GM18519 (cell line): ENCODE measurements around the gene KRT36.

Source experiments
- ATAC-seq: cut with Tn5 transposase; IDR thresholded peaks from one replicate; pipeline ENCODE4 v1.9.1; 2021; ENCODE audit warnings: mild to moderate bottlenecking, moderate library complexity; ENCODE audit not compliant: unreplicated experiment, low FRiP score

The KRT36 gene

DNA sequence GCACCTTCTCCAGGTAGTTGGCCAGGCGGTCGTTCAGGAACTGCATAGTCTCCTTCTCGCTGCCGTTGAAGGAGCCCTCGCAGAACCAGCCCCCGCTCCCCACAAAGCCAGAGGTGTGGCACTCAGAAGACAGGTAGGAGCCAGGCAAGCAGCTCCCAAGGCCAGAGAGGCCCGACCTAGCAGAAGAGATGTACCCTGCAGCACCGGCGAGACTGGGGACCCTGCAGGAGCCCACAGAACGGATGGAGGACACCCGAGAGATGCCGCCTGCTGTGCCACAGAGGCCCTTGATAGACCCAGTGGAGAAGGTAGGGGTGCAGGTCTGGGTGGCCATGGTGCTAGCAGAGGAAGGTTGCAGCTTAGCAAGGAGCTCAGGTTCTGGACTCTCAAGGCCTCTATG is at the start of gene KRT36:
TSS of gene KRT36 (minus strand) at position 380 of the 400 bp plus-strand sequence. CDS start at position 334, 46 bp downstream.
- ATAC-seq = no peak

DNA sequence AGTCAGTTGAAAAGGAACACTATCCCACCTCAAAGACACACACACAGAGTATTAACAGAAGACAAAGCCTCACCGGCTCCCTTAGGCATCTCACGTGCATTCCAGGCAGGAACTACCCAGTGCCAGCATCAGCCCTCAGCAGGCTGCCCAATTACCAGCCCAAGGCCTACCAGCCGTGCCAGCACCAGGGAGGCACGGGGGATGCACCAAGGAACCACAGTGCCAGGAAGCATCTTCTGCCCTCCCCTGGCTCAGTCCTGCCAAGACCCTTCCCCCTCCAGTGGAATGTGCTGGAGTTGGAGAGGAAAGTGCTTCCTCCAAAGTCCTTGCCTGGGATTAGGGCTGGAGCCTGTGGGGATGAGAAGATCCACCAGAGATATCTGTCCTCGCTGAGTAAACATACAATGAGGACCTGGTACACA is 49.4 kb upstream of the KRT36 start:
- ATAC-seq = no peak

DNA sequence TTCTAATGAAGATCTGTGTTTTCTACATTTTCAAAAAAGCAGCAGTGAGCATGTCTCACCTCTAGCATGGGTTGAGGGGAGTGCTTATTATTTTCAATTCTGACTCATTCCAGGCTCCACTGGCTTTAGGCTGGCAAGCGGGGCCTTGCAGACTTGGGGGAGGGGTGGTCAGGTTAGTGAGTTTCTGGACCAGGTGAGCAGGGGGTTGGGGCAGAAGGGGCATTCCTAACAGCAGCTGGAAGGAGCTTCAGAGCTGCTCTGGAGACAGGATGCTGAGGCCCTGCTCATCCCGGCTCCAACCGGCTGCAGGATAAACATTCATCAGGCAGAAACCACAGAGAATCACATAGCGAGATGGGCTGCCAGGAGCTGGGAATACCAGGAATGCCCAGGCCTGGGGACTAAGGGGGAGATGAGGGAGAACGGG is 48.9 kb upstream of the KRT36 start:
- no peak for ATAC-seq

DNA sequence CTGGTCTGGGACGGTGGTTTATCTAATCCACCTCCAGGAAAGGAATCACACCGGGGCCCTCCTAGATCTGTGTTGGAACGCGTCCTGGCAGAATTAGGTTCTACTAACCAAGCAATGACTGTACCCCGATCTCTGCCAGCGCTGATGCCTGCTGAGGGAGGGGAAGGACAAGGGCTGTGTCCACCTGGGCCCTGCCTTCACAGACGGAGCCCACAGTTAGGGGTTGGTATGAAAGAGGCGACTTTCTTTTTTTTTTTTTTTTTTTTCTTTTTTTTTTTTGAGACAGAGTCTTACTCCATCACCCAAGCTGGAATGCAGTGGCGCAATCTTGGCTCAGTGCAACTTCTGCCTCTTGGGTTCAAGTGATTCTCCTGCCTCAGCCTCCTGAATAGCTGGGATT is 48.3 kb upstream of the KRT36 start:
- ATAC-seq = no peak

DNA sequence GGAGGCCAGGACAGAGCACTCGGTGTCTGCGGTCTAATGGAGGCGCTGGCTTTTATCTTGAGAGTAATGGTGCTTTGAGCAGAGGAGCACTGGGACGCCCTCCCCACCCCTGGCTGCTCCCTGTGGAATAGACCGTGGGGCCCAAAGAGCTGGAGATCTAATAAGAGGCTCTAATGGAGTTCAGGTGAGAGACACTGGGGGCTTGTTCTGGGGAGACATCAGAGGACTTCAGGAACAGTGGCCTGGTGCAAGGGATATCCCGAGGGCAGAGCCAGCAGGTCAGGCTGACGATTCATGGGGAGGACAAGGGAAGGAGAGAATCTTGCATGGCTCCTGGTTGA is 47.9 kb upstream of the KRT36 start:
- no peak for ATAC-seq

DNA sequence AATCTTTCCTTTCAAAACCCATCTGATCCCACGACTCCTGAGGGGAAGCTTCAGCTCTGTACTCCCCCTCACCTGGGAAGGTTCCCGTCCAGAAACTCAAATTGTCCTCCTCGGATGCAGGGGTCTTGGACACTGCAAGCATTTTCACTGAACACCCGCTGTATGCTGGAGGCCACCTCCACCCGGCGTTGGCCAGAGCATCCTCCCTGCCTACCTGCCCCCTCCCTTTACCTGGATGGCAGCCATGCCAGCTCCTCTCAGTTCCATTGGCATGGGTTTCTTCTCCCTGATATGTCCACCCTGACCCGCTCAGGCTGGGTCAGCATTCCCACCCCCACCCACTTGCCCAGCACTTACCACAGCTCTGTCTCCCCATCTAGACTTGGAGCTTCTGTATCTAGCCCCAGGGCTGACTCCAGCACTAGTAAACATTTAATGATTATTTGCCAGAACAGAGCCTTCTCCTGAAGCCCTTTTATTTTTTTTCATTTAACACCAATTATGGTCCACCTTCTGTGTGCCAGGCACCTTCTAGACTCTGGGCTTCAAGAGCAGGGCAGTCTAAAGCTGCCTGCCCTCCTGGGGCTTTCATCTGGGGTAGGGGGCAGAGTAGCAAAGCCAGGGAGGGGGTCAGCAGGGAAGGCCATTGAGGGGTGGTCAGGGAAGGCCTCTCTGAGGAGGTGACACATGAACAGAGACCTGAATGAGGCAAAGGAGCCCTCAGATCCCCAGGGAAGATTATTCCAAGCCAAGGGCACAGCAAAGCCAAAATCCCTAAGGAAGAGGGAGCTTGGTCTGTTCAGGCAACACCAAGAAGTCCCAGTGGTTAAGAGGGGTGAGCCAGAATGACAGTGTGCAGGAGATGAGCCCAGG is 47.3 kb upstream of the KRT36 start:
- ATAC-seq = no peak

DNA sequence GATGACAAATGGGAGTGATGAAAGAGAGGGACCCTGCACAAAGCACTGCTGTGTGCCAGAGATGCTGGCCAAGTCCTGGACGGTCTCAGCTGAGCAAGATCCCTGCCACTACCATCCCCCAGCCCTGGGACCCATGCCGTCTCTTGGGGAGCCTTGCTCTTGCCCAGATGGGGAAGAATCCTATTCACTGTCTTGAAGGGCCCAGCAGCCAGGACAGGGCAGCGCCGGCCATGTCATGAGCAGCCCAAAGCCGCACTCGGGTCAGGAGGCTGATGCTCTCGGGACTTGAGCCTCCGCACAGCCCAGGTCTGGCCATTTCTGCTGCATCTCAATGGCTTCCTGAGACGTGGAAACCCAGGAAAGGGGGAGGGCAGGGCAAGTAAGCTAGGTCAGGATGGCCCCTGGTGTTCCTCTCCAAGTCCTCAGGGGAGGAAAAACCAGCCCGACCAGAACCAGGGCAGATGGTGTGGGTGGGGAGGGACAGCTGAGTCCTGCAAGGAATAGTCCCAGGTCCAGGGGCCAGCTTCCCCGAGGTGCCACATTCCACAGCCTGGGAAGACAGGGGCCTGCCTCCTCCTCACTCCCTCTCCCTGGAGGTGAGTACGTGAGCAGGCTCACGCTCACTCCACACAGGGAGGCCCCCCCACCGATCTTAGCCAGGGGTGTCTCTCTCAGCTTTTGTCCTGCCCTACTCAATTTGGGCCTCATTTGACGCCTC is 46.2 kb upstream of the KRT36 start:
- no peak for ATAC-seq

DNA sequence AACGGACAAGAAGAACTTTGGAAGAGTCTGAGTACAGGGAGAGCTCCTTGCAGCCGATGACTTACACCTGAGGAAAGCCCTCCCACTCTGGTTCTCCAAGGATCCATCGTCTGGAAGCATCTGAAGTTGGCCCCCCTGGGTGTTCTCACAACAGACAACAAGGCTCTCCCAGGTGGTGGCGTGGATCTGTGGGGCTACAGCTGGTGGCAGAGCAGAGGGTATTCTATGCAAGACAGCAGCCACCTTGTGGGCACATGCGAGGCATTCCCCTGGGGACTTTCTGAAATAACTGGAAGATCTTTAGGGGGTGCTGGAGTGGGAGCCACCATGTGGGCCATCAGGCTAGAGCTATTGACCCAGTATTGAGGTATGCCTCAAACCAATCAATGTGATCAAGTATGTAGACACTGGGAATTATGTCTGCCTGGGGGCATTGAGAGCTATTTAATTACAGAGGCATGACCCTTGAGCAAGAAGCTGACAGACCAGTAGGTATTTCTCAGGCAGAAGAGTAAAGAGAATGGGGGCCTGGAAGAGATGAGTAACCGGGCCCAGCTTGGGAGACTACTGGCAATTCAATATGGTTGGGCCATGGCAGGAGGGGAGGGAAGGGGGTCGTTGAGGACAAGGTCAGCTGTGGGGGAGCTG is 45.3 kb upstream of the KRT36 start:
- ATAC-seq = no peak

DNA sequence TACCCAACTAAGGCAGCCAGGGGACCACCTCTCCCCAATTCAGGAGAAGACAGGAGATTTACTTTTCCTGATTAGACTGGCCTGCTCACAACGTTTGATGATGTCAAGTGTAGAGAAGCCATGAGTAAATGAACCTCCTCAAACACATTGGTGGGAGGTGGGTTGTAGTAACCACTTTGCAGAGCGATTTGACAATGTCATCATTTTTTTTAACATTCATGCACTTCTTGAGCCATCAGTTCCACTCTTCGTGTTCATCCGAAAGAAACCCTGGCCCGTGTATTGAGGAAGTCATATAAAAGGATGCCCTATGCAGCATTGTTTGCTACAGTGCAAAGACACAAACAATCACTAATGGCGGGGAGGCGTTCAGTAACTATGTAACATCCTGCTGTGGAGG is 43.9 kb upstream of the KRT36 start:
- no peak for ATAC-seq

DNA sequence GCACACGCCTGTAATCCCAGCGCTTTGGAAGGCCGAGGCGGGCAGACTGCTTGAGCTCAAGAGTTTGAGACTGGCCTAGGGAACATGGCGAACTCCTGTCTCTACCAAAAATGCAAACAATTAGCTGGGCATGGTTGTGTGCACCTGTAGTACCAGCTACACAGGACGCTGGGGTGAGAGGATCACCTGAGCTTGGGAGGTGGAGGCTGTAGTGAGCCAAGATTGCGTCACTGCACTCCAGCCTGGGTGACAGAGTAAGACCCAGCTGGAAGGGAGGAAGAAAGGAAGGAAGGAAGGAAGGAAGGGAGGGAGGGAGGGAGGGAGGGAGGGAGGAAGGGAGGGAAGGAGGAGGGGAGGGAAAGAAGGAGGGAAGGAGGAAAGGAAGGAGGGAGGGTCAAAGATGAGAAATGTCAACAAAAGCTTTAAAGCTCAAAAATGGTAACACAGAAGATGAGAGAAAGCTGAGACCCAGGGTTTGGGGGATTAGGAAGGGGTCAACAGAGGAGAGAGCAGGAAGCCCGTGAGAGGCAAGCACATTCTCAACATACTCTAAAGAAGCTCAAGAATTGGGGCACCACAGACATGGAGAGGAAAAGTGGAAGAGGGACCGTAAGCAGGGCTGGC is 43.3 kb upstream of the KRT36 start:
- no peak for ATAC-seq

DNA sequence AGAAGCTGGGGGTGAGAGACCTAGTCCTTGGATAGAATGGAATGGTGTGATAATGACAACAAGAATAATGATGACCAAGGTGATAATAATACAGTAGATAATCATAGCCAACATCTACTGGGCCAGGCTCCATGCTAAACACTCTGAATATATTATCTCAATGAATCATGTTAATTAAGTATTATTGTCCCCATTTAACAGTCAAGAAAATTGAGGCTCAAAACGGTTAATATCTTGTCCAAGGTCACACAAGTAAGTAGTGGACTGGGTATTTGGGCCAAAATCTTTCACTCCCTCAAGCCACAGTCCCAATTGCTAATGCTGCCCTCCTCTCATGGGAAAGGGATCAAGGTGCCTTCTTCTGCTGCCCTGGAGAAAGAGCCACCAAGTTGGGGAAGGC is 42.3 kb upstream of the KRT36 start:
- no peak for ATAC-seq

DNA sequence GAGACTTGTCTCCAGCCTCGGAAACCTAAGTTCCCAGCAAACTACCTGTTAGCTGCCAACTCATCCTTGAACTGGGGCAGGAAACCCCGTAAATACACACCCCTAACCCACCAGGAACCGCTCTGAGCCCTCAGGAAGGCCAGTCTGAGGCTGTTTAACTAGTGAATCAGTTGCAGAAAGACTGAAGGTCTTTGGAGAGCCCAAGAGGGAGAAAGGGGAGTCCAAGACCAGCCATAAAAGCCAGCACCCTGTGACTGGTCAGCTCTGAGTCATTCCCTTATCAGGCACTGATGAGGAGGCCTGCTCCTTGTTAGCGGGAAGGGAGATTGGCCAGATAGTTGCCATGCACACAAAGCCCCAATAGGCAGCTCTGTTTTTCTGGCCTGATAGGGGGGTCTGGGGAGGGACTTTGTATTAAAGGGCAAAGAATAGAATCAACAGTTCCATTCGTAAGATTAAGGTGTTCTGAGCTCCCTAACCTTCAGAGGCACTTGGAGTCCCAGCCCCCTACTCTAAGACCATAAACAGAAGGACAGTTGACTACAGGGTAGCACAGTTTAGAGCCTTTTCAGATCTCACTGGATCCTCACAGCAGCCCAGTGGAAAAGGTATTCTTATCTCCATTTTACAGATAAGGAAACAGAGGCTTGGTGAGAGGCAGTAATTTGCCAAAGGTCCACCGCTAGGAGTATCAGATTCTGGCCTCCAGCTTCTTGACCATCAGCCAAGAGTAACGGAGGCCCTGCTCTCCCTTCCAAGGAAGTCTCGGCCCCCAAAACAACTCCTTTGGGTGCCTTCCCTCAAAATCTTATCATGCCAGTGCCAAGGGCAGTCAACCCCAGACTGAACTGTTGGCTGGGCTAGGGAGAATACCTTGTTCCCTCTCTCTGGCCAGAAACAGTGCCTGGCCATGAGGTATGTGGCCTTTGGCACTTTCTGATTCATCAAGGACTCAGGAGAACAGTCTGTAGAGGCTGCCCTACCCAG is 40.6 kb upstream of the KRT36 start:
- ATAC-seq = no peak

DNA sequence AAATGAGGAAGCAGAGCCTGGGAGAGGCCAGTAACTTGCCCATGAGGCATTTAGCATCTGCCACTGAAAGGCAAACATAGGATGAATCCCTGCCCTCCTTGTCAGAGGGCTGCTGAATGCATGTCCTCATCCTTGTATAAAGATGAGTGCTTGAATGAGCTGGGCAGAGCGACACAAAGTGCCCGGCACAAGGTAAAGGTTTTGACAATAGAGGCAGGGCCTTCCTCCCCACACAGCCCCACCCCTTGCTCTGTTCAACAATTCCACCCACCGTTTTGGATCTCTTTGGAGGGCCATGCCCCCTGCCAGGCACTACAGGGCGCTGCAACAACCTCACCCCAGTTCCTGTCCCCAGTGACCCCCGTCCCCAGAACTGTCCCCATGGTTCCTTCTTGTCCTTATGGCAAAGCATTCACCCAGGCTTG is 39.8 kb upstream of the KRT36 start:
- ATAC-seq = no peak

DNA sequence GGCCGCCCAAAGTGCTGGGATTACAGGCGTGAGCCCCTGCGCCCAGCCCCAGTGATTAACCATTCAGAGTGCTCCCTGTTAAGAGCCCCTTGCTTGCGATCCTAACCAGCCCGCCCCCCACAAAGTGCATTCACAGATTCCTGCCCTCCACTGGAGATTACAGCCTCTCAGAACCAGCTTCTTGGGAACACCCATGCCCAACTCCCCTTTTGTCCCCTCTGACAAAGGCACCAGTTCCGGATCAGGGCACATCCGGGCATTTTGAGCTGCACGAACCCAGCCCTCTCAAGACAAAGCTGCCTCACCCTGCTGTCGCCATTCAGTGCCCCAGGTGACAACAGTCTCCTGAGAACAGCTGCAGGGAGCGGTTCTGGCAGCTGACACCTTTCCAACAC is 39.2 kb upstream of the KRT36 start:
- ATAC-seq = no peak

DNA sequence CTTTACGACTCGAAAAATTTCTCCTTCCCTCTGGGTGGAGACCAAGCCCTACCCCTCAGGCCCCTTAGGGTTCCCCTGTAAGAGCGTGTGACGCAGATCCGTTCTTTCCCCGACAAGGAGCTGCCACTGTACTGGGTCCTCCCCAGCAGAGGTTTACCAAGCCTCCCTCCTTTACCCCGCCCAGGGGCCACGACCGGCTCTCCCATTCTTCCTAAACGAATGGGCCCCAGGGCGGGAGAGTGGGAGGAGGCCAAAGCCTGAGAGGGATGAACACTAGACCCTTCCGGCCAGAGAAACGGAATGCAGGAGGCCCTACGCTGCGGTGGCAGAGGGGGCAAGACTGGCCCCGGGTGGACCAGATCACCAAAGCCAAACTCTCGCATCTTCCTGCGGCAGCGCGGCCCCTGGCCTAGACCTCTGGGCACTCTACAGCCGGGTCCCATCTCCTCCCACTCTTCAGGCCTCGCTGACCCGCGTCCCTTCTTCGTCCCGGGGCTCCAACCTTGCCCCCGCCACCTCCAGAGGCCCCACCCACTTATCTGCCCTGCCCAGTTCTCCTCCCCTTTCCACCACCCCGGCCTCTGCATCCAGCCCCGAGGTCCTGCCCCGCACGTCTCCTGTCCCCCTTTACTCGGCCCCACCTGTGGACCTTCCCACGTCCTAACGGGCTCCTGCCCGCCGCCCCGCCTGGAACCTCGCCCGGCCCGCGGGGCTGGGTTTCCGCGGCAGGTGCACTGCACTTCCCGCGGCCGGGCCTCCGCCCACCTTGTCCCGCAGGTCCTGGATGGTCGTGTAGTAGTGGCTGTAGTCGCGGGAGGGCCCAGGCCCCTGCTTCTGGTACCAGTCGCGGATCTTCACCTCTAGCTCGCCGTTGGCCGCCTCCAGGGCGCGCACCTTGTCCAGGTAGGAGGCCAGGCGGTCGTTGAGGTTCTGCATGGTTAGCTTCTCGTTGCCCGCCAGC is 37.6 kb upstream of the KRT36 start:
- ATAC-seq = no peak

DNA sequence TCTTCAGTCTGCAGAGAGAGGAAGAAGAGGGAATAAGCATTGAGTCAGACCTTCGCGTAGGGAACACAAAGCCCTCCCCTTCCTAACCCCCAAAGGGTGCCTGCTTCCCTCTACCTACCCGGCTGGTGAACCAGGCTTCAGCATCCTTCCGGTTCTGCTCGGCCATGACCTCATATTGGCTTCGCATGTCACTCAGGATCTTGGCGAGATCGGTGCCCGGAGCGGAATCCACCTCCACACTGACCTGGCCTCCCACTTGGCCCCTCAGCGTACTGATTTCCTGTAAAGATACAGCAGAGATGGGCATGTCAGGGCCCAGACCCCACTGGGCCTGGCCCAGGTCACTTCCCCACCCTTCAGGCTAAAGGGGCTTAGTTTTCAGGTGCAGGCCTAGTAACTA is 34.6 kb upstream of the KRT36 start:
- no peak for ATAC-seq

DNA sequence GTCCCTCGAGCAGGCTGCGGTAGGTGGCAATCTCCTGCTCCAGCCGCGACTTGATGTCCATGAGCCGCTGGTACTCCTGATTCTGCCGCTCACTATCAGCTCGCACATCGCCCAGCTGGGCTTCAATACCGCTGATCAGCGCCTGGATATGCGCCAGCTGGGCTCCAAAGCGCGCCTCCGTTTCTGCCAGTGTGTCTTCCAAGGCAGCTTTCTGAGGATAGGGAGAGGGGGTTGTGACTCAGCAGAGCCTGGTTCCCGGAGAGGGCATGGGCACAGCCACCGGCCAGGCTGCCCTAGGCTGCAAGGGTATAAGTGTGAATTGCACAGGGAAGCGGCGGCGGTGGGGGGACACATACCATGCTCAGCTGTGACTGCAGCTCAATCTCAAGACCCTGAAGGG is 34.1 kb upstream of the KRT36 start:
- no peak for ATAC-seq

DNA sequence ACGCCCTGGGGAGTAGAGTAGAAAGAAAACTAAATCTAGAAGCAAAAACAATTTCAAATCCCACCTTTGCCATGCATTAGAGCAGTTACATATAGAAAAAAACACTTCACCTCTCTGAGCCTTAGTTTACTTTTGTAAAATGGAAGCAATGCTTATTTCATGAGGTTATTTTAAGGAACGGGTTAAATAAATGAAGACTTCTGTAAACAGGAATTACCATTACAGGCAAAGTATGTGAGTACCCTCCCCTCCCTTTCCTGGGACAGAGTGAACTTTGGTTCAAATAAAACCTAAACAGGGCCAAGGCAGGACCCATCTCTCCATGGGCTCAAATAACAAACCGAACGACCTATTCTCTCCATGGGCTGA is 33.5 kb upstream of the KRT36 start:
- ATAC-seq = no peak
